Spleen (tissue), 7 donors: ENCODE data around the gene AP5Z1.

Experiments used
- CTCF ChIP-seq, 11 experiments: fragments of 200-600 bp in 7 of 11; fragments of 450-650 bp in 4 of 11; sonication (generic) in 4 of 11; IDR thresholded peaks in 8 of 11; conservative IDR thresholded peaks in 3 of 11; 1 replicate in 7 of 11; 2 replicates in 4 of 11; pipeline versions ENCODE4 v1.4.0 to v1.8.0; 2016 to 2021; ENCODE audit warnings: antibody characterized with exemption in 11 of 11, inconsistent platforms in 4 of 11, mild to moderate bottlenecking in 1 of 11
- POLR2A ChIP-seq, 3 donors: fragments of 450-650 bp; IDR thresholded peaks; one replicate each; pipeline ENCODE4 v1.5.1; 2017; ENCODE audit warnings: antibody characterized with exemption in 3 of 3, mild to moderate bottlenecking in 1 of 3
- POLR2AphosphoS5 ChIP-seq, 3 donors: sonication (generic); formaldehyde crosslinking; IDR thresholded peaks; one replicate each; pipeline ENCODE4 v1.5.1; 2017; ENCODE audit warnings: antibody characterized with exemption in 3 of 3
- donor health status: DM: no; HTN: no; CAD: no; lungs with moderate emphysema.
- donor health status: DM: no; HTN: no; CAD: no.
- donor health status: DM: no; HTN: no; CAD: no.

- no peak for TF ChIP-seq CTCF (IDR thresholded peaks at IDR 0.05 in 8 of 11, conservative IDR thresholded peaks at IDR 0.05 in 3 of 11)
- TF ChIP-seq POLR2AphosphoS5 (IDR thresholded peaks at IDR 0.05), result no peak
- no peak for TF ChIP-seq POLR2A (IDR thresholded peaks at IDR 0.05)
Measured at GRCh38 chr7:4836206-4836661, 60.8 kb downstream of the AP5Z1 start.
